Hypothalamus (tissue), 51 donors: Measurements from ENCODE around the gene EXD3.
A peak's percentile ranks its signal among the peaks of the same experiment; 100 is the strongest.
"Not testable (repeated sequence)": the region's sequence is repeated elsewhere in the genome, so short reads cannot be mapped to it uniquely, and the experiment has no call there.

Experiments used
- DNase-seq, 51 donors: peaks; one replicate each; lab custom pipeline; 2025; lab: John Stamatoyannopoulos, UW

The EXD3 gene

GRCh38 chr9:137422604-137423513 lies at the start of gene EXD3, which contains the start of gene NOXA1:
TSS of gene EXD3 (minus strand) at chr9:137423162. CDS start at chr9:137395357, 27,805 bp downstream.
TSS of gene NOXA1 (plus strand) at chr9:137423393. CDS start at chr9:137423530, 137 bp downstream.
- peak in 50 of 51 donors; percentile 31 to 94 (median 82) for DNase-seq

- no peak for DNase-seq
Observed at GRCh38 chr9:137470785-137471184, 47.8 kb upstream of the EXD3 start.

GRCh38 chr9:137467896-137468295 lies 44.9 kb upstream of the EXD3 start:
- DNase-seq = no peak

- DNase-seq = no peak
Observed at GRCh38 chr9:137467161-137467581, 44.2 kb upstream of the EXD3 start.

- not testable (repeated sequence) for DNase-seq
Observed at GRCh38 chr9:137466389-137467085, 43.6 kb upstream of the EXD3 start.

GRCh38 chr9:137465720-137466388 lies 42.9 kb upstream of the EXD3 start:
- no peak for DNase-seq

GRCh38 chr9:137465000-137465719 lies 42.2 kb upstream of the EXD3 start:
- DNase-seq = no peak

- no peak for DNase-seq
Observed at GRCh38 chr9:137464291-137464999, 41.5 kb upstream of the EXD3 start.

- DNase-seq = no peak
Observed at GRCh38 chr9:137463931-137464290, 40.9 kb upstream of the EXD3 start.

- DNase-seq = no peak
Observed at GRCh38 chr9:137462986-137463930, 40.3 kb upstream of the EXD3 start.

- DNase-seq = no peak
Observed at GRCh38 chr9:137462396-137462985, 39.5 kb upstream of the EXD3 start.

- no peak for DNase-seq
Observed at GRCh38 chr9:137461663-137462395, 38.9 kb upstream of the EXD3 start.

GRCh38 chr9:137461316-137461662 lies 38.3 kb upstream of the EXD3 start:
- DNase-seq = no peak

GRCh38 chr9:137460363-137461315 lies 37.7 kb upstream of the EXD3 start:
- no peak for DNase-seq

GRCh38 chr9:137459601-137460362 lies 36.8 kb upstream of the EXD3 start:
- DNase-seq = no peak

GRCh38 chr9:137459152-137459600 lies 36.2 kb upstream of the EXD3 start, which contains the start of gene NSMF:
TSS of gene NSMF (minus strand) at chr9:137459334. CDS start at chr9:137459102, 232 bp downstream.
- DNase-seq = peak in 49 of 51 donors; percentile 23 to 98 (median 90)
